WTC11 (cell line): ENCODE measurements around the gene KRT35. TPM values are rescaled to one million over a fixed set of nuclear protein-coding genes. Genes with fewer than 3 reads are reported as not detected.

Experiments
- ATAC-seq: fragments of 200-7000 bp; cut with Tn5 transposase; 2 replicates; pipeline ENCODE4 v1.10.0; 2021; ENCODE audit warnings: mild to moderate bottlenecking, moderate library complexity
- CTCF ChIA-PET: fragments of 300-600 bp; sonication (Branson Sonifier 250); formaldehyde crosslinking; loops from one replicate; lab custom pipeline; 2021; ENCODE audit warnings: antibody characterized with exemption; lab: Charles Lee
- POLR2A ChIA-PET: fragments of 350-600 bp; sonication (Branson Sonifier 250); formaldehyde crosslinking; loops from one replicate; lab custom pipeline; 2021; ENCODE audit warnings: antibody characterized with exemption; lab: Charles Lee
- DNase-seq: peaks from one replicate; pipeline ENCODE4 v3.0.0; 2021; ENCODE audit warnings: low spot score
- H3K27ac Mint-ChIP-seq: 2 replicates; pipeline ENCODE4 v1.8.0; 2021; ENCODE audit warnings: mixed read lengths
- H3K27me3 Mint-ChIP-seq: 2 replicates; pipeline ENCODE4 v1.8.0; 2021; ENCODE audit warnings: low read depth, mild to moderate bottlenecking, moderate library complexity, mixed read lengths
- H3K36me3 Mint-ChIP-seq: 2 replicates; pipeline ENCODE4 v1.8.0; 2021; ENCODE audit warnings: mixed read lengths
- H3K4me1 Mint-ChIP-seq: 2 replicates; pipeline ENCODE4 v1.8.0; 2022; ENCODE audit warnings: mixed read lengths
- H3K4me3 Mint-ChIP-seq: 2 replicates; pipeline ENCODE4 v1.8.0; 2021; ENCODE audit warnings: mild to moderate bottlenecking, moderate library complexity, mixed read lengths
- H3K9me3 Mint-ChIP-seq: 2 replicates; pipeline ENCODE4 v1.8.0; 2021; ENCODE audit warnings: mixed read lengths
- ELF4 ChIP-seq: sonication (generic); formaldehyde crosslinking; IDR thresholded peaks from 2 replicates; pipeline ENCODE4 v1.8.1; 2022; ENCODE audit warnings: low read depth, mild to moderate bottlenecking, moderate library complexity, missing genetic modification reagents
- EMX1 ChIP-seq: fragments of 250-450 bp; sonication (Bioruptor Pico); IDR thresholded peaks from 2 replicates; pipeline ENCODE4 v1.8.0; 2021; ENCODE audit warnings: mild to moderate bottlenecking
- IRF2 ChIP-seq: sonication (generic); formaldehyde crosslinking; IDR thresholded peaks from 2 replicates; pipeline ENCODE4 v1.8.0; 2022; ENCODE audit warnings: low read depth, missing genetic modification reagents, borderline replicate concordance
- NR1H2 ChIP-seq: sonication (generic); formaldehyde crosslinking; IDR thresholded peaks from 2 replicates; pipeline ENCODE4 v1.9.0; 2021; ENCODE audit warnings: mild to moderate bottlenecking, moderate library complexity, missing genetic modification reagents
- SMAD4 ChIP-seq: sonication (generic); formaldehyde crosslinking; IDR thresholded peaks from 2 replicates; pipeline ENCODE4 v1.8.0; 2022; ENCODE audit warnings: mild to moderate bottlenecking, missing genetic modification reagents
- ZNF121 ChIP-seq: sonication (generic); formaldehyde crosslinking; IDR thresholded peaks from 2 replicates; pipeline ENCODE4 v1.8.0; 2023; ENCODE audit warnings: missing genetic modification reagents
- ZNF263 ChIP-seq: sonication (generic); formaldehyde crosslinking; IDR thresholded peaks from 2 replicates; pipeline ENCODE4 v1.8.1; 2022; ENCODE audit warnings: low read depth, mild to moderate bottlenecking, moderate library complexity, missing genetic modification reagents
- ZNF317 ChIP-seq: sonication (generic); formaldehyde crosslinking; IDR thresholded peaks from 2 replicates; pipeline ENCODE4 v1.8.1; 2023; ENCODE audit warnings: low read depth, mild to moderate bottlenecking, moderate library complexity, missing genetic modification reagents, borderline replicate concordance
- total RNA-seq: library from RNA; stranded (reverse); gene quantifications from 3 replicates; pipeline ENCODE4 v1.2.3, GENCODE V29; 2021
- TF ChIP-seq, protein P1 (sequence below): fragments of 250-450 bp; sonication (Bioruptor Pico); IDR thresholded peaks from 2 replicates; pipeline ENCODE4 v1.9.0; 2021; ENCODE audit warnings: mild to moderate bottlenecking, borderline replicate concordance
- TF ChIP-seq, protein P2 (sequence below): sonication (generic); formaldehyde crosslinking; IDR thresholded peaks from 2 replicates; pipeline ENCODE4 v1.8.0; 2022; ENCODE audit warnings: mild to moderate bottlenecking, missing genetic modification reagents
- TF ChIP-seq, protein P3 (sequence below): sonication (generic); formaldehyde crosslinking; IDR thresholded peaks from 2 replicates; pipeline ENCODE4 v1.8.1; 2023; ENCODE audit warnings: mild to moderate bottlenecking, missing genetic modification reagents, moderate library complexity
- TF ChIP-seq, protein P4 (sequence below): fragments of 250-450 bp; sonication (Bioruptor Pico); IDR thresholded peaks from 2 replicates; pipeline ENCODE4 v1.9.0; 2021; ENCODE audit warnings: mild to moderate bottlenecking
- TF ChIP-seq, protein P5 (sequence below): sonication (generic); formaldehyde crosslinking; IDR thresholded peaks from 2 replicates; pipeline ENCODE4 v1.8.0; 2022; ENCODE audit warnings: mild to moderate bottlenecking, missing genetic modification reagents

Gene KRT35
- total RNA-seq, 1 experiment from 2014 or later, result not detected

DNA sequence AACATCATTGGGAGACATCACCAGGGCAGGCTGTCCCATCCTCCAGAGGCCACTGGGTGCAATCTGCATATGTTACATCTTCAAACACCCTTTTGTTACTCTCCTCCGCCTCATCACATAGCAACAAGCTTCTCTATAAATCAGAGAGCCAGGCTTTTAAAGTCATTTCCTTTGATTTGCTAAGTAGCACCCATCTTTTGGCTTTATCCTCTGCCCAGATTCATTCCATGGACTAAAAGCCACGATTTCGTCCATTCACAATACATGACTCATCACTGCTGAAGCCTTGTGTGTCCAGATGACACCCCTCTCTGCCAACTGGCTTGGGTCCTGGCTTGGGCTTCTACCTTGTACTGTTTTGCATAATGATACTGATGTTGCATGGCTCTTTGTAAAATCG is 38.2 kb downstream of the KRT35 start (continued):
- TF ChIP-seq, protein P1, sequence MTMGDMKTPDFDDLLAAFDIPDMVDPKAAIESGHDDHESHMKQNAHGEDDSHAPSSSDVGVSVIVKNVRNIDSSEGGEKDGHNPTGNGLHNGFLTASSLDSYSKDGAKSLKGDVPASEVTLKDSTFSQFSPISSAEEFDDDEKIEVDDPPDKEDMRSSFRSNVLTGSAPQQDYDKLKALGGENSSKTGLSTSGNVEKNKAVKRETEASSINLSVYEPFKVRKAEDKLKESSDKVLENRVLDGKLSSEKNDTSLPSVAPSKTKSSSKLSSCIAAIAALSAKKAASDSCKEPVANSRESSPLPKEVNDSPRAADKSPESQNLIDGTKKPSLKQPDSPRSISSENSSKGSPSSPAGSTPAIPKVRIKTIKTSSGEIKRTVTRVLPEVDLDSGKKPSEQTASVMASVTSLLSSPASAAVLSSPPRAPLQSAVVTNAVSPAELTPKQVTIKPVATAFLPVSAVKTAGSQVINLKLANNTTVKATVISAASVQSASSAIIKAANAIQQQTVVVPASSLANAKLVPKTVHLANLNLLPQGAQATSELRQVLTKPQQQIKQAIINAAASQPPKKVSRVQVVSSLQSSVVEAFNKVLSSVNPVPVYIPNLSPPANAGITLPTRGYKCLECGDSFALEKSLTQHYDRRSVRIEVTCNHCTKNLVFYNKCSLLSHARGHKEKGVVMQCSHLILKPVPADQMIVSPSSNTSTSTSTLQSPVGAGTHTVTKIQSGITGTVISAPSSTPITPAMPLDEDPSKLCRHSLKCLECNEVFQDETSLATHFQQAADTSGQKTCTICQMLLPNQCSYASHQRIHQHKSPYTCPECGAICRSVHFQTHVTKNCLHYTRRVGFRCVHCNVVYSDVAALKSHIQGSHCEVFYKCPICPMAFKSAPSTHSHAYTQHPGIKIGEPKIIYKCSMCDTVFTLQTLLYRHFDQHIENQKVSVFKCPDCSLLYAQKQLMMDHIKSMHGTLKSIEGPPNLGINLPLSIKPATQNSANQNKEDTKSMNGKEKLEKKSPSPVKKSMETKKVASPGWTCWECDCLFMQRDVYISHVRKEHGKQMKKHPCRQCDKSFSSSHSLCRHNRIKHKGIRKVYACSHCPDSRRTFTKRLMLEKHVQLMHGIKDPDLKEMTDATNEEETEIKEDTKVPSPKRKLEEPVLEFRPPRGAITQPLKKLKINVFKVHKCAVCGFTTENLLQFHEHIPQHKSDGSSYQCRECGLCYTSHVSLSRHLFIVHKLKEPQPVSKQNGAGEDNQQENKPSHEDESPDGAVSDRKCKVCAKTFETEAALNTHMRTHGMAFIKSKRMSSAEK (CRISPR knock-in tag), result no peak
- TF ChIP-seq ZNF317 (CRISPR knock-in tag), result no peak
- TF ChIP-seq NR1H2 (CRISPR knock-in tag), result no peak

DNA sequence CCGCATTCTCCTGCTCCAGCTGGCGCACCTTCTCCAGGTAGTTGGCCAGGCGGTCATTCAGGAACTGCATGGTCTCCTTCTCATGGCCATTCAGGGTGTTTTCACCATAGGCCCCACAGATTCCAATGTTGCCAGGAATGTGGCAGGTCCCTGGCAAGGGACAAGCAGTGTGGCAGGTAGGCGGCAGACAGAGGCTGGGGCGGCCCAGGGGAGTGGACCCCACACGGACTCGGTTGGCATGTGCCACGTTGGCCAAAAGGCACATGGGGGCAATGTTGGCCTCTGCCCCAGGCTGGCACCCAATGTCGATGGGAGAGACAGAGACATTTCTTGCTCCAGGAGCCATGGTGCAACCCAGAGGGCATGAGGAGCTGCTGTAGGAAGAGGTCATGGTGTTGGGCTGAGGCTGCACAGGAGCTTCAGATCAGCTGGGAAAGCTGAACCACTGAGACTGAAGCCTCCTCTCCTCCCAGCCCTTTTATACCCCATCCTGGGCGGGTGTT is 40.4 kb downstream of the KRT35 start, which contains the start of gene KRT38:
Gene KRT38 (minus strand): TSS at position 453 of the 503 bp plus-strand sequence. CDS start 62 bp downstream, at position 391.
- peaks cover 7% of the 10 kb centered on the region for H3K9me3 Mint-ChIP-seq
- POLR2A ChIA-PET, result no interaction called here

More for the DNA sequence above, 40.4 kb downstream of the KRT35 start, which contains the start of gene KRT38:
- DNase-seq, result no peak
- ATAC-seq, result no peak
- CTCF ChIA-PET, result no interaction called here
- Mint-ChIP-seq H3K4me1 (0 out of 2 replicates have a peak, but pooled peaks cover 4% of the 10 kb centered on the region), H3K27me3 (peaks cover 9% of the 10 kb centered on the region), H3K36me3 (no peaks in the 10 kb centered on the region), H3K4me3 (no peak within 1 kb of the TSS), H3K27ac (no peak within 1 kb of the TSS)
- TF ChIP-seq SMAD4, result no peak
- TF ChIP-seq, protein P2, sequence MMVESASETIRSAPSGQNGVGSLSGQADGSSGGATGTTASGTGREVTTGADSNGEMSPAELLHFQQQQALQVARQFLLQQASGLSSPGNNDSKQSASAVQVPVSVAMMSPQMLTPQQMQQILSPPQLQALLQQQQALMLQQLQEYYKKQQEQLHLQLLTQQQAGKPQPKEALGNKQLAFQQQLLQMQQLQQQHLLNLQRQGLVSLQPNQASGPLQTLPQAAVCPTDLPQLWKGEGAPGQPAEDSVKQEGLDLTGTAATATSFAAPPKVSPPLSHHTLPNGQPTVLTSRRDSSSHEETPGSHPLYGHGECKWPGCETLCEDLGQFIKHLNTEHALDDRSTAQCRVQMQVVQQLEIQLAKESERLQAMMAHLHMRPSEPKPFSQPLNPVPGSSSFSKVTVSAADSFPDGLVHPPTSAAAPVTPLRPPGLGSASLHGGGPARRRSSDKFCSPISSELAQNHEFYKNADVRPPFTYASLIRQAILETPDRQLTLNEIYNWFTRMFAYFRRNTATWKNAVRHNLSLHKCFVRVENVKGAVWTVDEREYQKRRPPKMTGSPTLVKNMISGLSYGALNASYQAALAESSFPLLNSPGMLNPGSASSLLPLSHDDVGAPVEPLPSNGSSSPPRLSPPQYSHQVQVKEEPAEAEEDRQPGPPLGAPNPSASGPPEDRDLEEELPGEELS (CRISPR knock-in tag), result no peak
- no peak for TF ChIP-seq IRF2 (CRISPR knock-in tag)
- TF ChIP-seq ELF4, result no peak
- no peak for TF ChIP-seq EMX1
- TF ChIP-seq, protein P3, sequence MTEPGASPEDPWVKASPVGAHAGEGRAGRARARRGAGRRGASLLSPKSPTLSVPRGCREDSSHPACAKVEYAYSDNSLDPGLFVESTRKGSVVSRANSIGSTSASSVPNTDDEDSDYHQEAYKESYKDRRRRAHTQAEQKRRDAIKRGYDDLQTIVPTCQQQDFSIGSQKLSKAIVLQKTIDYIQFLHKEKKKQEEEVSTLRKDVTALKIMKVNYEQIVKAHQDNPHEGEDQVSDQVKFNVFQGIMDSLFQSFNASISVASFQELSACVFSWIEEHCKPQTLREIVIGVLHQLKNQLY (CRISPR knock-in tag), result no peak
- TF ChIP-seq ZNF121 (CRISPR knock-in tag), result no peak
- TF ChIP-seq, protein P4, sequence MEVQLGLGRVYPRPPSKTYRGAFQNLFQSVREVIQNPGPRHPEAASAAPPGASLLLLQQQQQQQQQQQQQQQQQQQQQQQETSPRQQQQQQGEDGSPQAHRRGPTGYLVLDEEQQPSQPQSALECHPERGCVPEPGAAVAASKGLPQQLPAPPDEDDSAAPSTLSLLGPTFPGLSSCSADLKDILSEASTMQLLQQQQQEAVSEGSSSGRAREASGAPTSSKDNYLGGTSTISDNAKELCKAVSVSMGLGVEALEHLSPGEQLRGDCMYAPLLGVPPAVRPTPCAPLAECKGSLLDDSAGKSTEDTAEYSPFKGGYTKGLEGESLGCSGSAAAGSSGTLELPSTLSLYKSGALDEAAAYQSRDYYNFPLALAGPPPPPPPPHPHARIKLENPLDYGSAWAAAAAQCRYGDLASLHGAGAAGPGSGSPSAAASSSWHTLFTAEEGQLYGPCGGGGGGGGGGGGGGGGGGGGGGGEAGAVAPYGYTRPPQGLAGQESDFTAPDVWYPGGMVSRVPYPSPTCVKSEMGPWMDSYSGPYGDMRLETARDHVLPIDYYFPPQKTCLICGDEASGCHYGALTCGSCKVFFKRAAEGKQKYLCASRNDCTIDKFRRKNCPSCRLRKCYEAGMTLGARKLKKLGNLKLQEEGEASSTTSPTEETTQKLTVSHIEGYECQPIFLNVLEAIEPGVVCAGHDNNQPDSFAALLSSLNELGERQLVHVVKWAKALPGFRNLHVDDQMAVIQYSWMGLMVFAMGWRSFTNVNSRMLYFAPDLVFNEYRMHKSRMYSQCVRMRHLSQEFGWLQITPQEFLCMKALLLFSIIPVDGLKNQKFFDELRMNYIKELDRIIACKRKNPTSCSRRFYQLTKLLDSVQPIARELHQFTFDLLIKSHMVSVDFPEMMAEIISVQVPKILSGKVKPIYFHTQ (CRISPR knock-in tag), result no peak
- TF ChIP-seq ZNF263 (CRISPR knock-in tag), result no peak
- TF ChIP-seq, protein P5, sequence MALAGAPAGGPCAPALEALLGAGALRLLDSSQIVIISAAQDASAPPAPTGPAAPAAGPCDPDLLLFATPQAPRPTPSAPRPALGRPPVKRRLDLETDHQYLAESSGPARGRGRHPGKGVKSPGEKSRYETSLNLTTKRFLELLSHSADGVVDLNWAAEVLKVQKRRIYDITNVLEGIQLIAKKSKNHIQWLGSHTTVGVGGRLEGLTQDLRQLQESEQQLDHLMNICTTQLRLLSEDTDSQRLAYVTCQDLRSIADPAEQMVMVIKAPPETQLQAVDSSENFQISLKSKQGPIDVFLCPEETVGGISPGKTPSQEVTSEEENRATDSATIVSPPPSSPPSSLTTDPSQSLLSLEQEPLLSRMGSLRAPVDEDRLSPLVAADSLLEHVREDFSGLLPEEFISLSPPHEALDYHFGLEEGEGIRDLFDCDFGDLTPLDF (CRISPR knock-in tag), result no peak
